Astrocyte (in vitro differentiated cells and primary cell): Measurements from ENCODE around the gene SLIT3. TPM values are rescaled to one million over a fixed set of nuclear protein-coding genes. Genes with fewer than 3 reads are reported as not detected.
A peak's percentile ranks its signal among the peaks of the same experiment; 100 is the strongest.

ENCODE experiments used
- DNase-seq: peaks from one replicate; pipeline ENCODE4 v3.0.0-alpha.2; 2010; ENCODE audit warnings: low read depth
- FAIRE-seq: peaks from 2 replicates; lab custom pipeline; 2011; peaks lifted over from hg19 to GRCh38; lab: Jason Lieb, UNC
- H2AFZ ChIP-seq: 2 replicates; pipeline ENCODE4 v1.6.0; 2012; ENCODE audit warnings: low read depth, low read length, inconsistent platforms
- H3K27ac ChIP-seq: 2 replicates; pipeline ENCODE4 v1.5.1; 2011; ENCODE audit warnings: low read depth, low read length, inconsistent platforms
- H3K27me3 ChIP-seq: 2 replicates; pipeline ENCODE4 v1.6.0; 2011; ENCODE audit warnings: low read length, inconsistent platforms; ENCODE audit not compliant: insufficient read depth
- H3K36me3 ChIP-seq: 2 replicates; pipeline ENCODE4 v1.5.1; 2011; ENCODE audit warnings: low read length, inconsistent platforms; ENCODE audit not compliant: insufficient read depth
- H3K4me1 ChIP-seq: 2 replicates; pipeline ENCODE4 v1.5.1; 2011; ENCODE audit warnings: low read length, inconsistent platforms; ENCODE audit not compliant: insufficient read depth
- H3K4me2 ChIP-seq: 2 replicates; pipeline ENCODE4 v1.6.0; 2012; ENCODE audit warnings: low read length, inconsistent platforms
- H3K4me3 ChIP-seq: 2 replicates; pipeline ENCODE4 v1.5.1; 2011; ENCODE audit warnings: low read depth, mild to moderate bottlenecking, low read length, inconsistent platforms; ENCODE audit not compliant: insufficient read depth
- H3K79me2 ChIP-seq: 2 replicates; pipeline ENCODE4 v1.6.0; 2012; ENCODE audit warnings: mild to moderate bottlenecking, low read length, inconsistent platforms; ENCODE audit not compliant: insufficient read depth
- H3K9ac ChIP-seq: 2 replicates; pipeline ENCODE4 v1.6.0; 2012; ENCODE audit warnings: mild to moderate bottlenecking, low read length, inconsistent platforms
- H3K9me3 ChIP-seq: 2 replicates; pipeline ENCODE4 v1.5.1; 2012; ENCODE audit warnings: low read depth, mild to moderate bottlenecking, low read length, inconsistent platforms; ENCODE audit not compliant: insufficient read depth
- H4K20me1 ChIP-seq: 2 replicates; pipeline ENCODE4 v1.6.0; 2012; ENCODE audit warnings: low read length, inconsistent platforms; ENCODE audit not compliant: insufficient read depth
- H3K27ac Mint-ChIP-seq: one replicate; pipeline ENCODE4 v1.8.0; 2021; ENCODE audit warnings: mild to moderate bottlenecking, mixed read lengths; ENCODE audit not compliant: unreplicated experiment
- H3K27me3 Mint-ChIP-seq: one replicate; pipeline ENCODE4 v1.8.0; 2021; ENCODE audit warnings: low read depth, mixed read lengths; ENCODE audit not compliant: unreplicated experiment
- H3K36me3 Mint-ChIP-seq: one replicate; pipeline ENCODE4 v1.8.0; 2021; ENCODE audit warnings: low read depth, mixed read lengths; ENCODE audit not compliant: unreplicated experiment
- H3K4me1 Mint-ChIP-seq: one replicate; pipeline ENCODE4 v1.8.0; 2021; ENCODE audit warnings: low read depth, mixed read lengths; ENCODE audit not compliant: unreplicated experiment
- H3K4me3 Mint-ChIP-seq: one replicate; pipeline ENCODE4 v1.8.0; 2021; ENCODE audit warnings: mild to moderate bottlenecking, moderate library complexity, mixed read lengths; ENCODE audit not compliant: unreplicated experiment
- H3K9me3 Mint-ChIP-seq: one replicate; pipeline ENCODE4 v1.8.0; 2021; ENCODE audit warnings: mild to moderate bottlenecking, mixed read lengths; ENCODE audit not compliant: unreplicated experiment
- CTCF ChIP-seq: IDR thresholded peaks from 2 replicates; pipeline ENCODE4 v1.5.1; 2011; ENCODE audit warnings: low read depth, mild to moderate bottlenecking, inconsistent platforms, low read length, moderate library complexity; ENCODE audit not compliant: insufficient read depth
- EZH2 ChIP-seq: IDR thresholded peaks from 2 replicates; pipeline ENCODE4 v1.6.1; 2012; ENCODE audit warnings: mild to moderate bottlenecking, low read length, inconsistent platforms; ENCODE audit not compliant: insufficient read depth
- total RNA-seq: library from RNA; stranded (reverse); gene quantifications from 2 replicates; pipeline ENCODE4 v1.2.1, GENCODE V29; 2021

The SLIT3 gene
- total RNA-seq, 1 donor from 2014 or later, result 20.7 TPM

- no peaks in the 10 kb centered on the region for H3K36me3 Mint-ChIP-seq
- H3K9me3 ChIP-seq, result no peaks in the 10 kb centered on the region
- H3K27ac Mint-ChIP-seq, result peak overlapping the region; percentile 82
- H3K79me2 ChIP-seq, result no peaks in the 10 kb centered on the region
- peaks cover 9% of the 10 kb centered on the region for H3K27me3 ChIP-seq
- H3K9me3 Mint-ChIP-seq, result no peaks in the 10 kb centered on the region
- H3K4me1 Mint-ChIP-seq, result peaks cover 21% of the 10 kb centered on the region
- peaks cover 25% of the 10 kb centered on the region for H3K27me3 Mint-ChIP-seq
- H3K4me2 ChIP-seq, result peak overlapping the region; percentile 83
- no peaks in the 10 kb centered on the region for H3K36me3 ChIP-seq
- peaks cover 8% of the 10 kb centered on the region for H4K20me1 ChIP-seq
- peak overlapping the region; percentile 89 for H3K4me3 Mint-ChIP-seq
- no peak overlapping the region for H3K27ac ChIP-seq
- no peak for FAIRE-seq
- peak overlapping the region; percentile 43 for H3K9ac ChIP-seq
- peak overlapping the region; percentile 55 for H3K4me3 ChIP-seq
- DNase-seq, result peak; percentile 27
- H3K4me1 ChIP-seq, result peaks cover 14% of the 10 kb centered on the region
- H2AFZ ChIP-seq, result peak overlapping the region; percentile 50
- no peak for TF ChIP-seq CTCF
- TF ChIP-seq EZH2, result no peak
Observed at GRCh38 chr5:169301386-169301934, 521 bp upstream of the SLIT3 start.

GRCh38 chr5:169299663-169300467 lies 1.1 kb downstream of the SLIT3 start:
- peak overlapping the region; percentile 83 for H3K4me2 ChIP-seq

More at GRCh38 chr5:169299663-169300467, 1.1 kb downstream of the SLIT3 start:
- peaks cover 24% of the 10 kb centered on the region for H3K27me3 Mint-ChIP-seq
- peaks cover 3% of the 10 kb centered on the region for H3K79me2 ChIP-seq
- H3K36me3 ChIP-seq, result no peaks in the 10 kb centered on the region
- no peak overlapping the region for H3K27ac ChIP-seq
- peak overlapping the region; percentile 54 for H3K27ac Mint-ChIP-seq
- peak overlapping the region; percentile 73 for H2AFZ ChIP-seq
- H3K4me3 Mint-ChIP-seq, result peak overlapping the region; percentile 89
- H3K9me3 ChIP-seq, result no peaks in the 10 kb centered on the region
- peaks cover 9% of the 10 kb centered on the region for H3K27me3 ChIP-seq
- peak; percentile 24 for DNase-seq
- H3K9me3 Mint-ChIP-seq, result no peaks in the 10 kb centered on the region
- peaks cover 16% of the 10 kb centered on the region for H4K20me1 ChIP-seq
- H3K9ac ChIP-seq, result peak overlapping the region; percentile 57
- H3K4me3 ChIP-seq, result peak overlapping the region; percentile 55
- no peak for FAIRE-seq
- no peaks in the 10 kb centered on the region for H3K36me3 Mint-ChIP-seq
- TF ChIP-seq EZH2 (peak; percentile 38), CTCF (no peak)
- H3K4me1 ChIP-seq, result peaks cover 14% of the 10 kb centered on the region
- H3K4me1 Mint-ChIP-seq, result peaks cover 30% of the 10 kb centered on the region
